Stimulated activated CD4-positive, alpha-beta T cell treated with anti-CD3 and anti-CD28 coated beads, Interleukin-1b, Interleukin-23, amount 100 ng/mL, for 4 hours (primary cell): ENCODE results near the gene DSCAML1.

ENCODE experiments used
- DNase-seq, 2 donors: peaks; one replicate each; pipeline ENCODE4 v3.0.0-alpha.2; 2020; ENCODE audit warnings: low read depth in 2 of 2

Gene DSCAML1

DNA sequence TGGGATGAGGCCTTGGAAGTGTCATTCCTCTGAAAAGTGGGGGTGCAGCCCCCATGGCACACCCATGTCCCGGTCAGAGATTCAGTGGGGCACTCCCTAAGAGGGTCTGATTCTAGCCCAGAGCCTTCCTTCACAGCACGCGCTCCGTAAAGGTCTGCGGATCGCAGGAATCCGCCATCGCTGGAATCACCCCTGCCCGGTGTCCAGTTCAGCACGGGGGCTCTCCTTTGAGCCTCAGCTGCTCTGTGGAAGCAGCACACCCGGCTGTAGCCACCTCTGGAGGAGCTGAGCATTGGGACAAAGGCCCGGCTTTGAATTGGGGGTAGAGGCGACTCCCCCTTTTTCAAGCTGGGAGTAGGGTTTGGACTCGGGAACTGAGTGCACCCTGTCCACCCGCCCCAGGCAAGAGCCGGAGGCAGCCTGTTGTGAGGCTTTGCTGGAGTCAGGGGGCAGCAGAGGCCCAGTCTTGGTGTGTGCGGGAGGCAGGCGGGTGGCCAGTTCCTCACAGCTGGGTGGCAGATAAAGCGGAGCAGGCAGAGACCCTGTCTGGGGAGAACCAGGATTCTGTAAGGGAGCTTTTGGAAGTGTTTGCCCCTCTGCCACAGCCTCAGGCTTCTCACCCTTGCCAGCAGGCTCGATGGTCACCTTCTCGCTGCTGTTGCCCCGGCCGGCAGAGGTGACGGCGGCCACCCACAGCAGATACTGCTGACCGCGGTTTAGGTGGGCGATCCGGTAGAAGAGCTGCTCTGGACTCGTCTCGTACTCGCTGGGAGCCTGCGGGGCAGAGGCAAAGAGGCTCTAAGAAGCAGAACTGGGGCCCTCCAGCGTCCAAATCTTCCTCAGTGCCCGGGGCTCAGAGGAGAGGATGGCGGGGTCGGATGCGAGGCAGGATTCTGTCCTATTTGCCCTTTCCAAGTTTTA lies 353.5 kb downstream of the DSCAML1 start:
- no peak for DNase-seq

DNA sequence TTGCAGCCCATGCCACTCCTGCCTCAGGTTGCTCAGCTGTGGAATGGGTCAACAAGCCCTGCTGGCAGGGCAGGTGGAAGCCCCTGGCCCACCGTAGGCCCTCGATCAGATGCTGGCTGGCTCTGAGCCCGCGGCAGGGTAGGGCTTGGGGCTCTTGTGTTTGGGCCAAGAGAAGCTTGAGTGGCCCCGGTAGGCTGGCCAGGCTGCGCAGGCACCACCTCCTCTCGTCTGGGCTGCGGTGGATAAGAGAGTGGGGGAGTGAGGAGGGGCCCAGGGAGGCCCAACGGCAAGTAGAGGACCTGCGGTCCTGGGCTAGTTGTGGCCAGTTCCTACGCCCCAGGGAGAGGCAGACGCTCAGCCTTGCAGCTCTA lies 354.2 kb downstream of the DSCAML1 start:
- DNase-seq, result no peak

DNA sequence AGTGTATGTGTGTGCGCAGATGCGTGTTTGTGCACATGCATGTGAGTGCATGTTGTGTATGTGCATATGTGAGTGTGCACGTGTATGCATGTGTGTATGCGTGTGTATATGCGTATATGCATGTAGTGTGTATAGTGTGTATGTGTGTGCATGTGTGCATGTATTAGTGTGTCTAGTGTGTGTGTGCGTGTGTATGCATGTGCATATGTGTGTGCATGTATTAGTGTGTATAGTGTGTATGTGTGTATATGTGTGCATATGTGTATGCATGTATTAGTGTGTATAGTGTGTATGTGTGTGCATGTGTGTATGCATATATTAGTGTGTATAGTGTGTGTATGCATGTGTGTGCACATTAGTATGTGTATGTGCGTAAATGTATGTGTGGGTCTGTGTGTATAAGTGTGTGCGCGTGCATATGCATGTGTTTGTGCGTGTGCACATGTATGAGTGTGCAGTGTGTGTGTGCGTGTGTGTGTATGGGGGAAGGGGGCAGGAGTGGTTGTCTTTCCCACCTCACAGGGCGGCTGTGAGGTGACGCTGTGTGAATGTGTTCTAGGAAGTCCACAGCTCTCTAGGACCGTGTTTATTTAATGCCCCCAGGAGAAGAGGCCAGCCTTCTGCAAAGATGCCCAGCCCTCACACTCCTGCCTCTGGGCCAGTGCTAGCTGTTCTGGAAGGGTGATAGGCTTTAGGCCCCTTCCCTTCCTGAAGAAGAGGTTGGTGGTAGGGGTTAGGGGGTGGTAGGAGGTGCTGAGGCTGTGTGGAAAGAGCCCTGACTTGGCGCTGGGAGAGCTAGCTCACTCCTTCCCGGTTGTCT lies 354.8 kb downstream of the DSCAML1 start:
- DNase-seq, result no peak

DNA sequence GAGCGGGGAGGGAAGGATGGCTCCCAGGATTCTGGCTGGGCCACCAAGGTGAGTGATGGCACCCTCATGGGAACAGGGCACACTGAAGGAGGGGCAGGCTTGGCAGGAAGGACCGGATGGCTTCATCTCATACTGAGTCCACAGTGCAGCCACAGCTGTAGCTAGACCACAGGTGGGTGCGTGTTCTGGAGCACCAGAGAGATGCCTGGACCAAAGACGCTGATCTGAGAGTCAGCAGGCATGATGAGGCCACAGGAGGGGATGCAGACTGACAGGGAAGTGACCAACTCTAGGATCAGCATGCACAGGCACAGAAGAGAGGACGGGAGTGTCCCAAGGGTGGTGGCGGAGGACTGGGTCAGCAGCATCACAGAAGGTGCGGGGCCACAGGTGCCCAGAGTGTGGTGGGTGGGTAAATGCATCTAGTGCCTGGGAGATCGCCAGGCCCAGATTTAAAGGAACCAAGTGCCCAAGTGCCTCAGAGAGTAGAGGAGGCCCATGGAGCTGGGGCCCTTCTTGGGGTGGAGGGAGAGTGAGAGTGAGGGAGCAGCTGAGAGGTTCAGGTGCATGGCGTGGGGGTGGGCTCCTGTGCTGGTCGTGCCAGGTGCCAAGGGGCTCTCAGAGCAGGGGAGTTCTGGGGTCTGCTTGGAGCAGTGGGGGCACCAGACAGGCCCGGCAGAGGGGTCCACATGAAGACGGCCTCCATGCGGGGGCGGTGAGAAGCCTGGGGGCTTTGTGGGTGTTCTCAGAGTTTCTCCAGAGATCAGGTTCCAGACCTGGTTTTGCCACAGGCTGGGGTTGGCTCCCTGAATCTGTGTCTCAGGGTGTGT lies 355.7 kb downstream of the DSCAML1 start:
- no peak for DNase-seq

DNA sequence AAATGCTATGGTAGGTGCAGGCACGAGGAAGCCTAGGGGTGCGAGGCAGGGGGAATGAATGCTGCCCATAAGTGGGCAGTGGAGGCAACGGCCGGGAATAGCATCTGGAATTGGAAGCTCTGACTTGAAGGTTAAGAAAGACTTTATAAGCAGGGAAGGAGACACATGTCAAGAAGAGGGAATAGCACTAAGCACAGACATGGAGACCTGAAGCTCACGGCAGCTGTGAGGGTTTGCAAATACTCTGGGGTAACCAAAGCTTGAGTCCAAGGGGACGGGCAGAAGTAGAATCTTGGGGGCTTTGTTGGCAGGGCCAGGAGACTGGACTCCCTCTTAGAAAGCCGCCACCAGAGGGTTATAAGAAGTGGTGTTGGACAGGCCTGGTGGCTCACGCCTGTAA lies 356.8 kb downstream of the DSCAML1 start:
- no peak for DNase-seq

DNA sequence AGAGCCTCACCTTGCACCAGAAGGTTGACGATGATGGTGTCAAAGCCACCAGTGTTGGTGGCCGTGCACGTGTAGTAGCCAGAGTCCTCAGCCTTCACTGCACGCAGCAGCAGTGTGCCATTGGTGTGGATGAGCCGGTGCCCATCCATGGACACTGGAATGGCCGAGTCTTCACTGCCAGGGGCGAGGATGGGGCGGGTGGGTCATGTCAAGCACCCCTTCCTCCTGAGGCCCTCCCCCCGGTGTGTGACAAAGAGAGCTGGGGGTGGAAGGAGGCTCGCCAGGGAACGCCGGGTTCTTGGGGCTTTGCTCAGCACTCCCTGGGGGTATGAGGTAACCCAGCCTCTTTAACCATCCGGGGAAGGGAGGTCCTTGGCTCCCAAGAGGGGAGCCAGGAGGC lies 357.8 kb downstream of the DSCAML1 start:
- no peak for DNase-seq

DNA sequence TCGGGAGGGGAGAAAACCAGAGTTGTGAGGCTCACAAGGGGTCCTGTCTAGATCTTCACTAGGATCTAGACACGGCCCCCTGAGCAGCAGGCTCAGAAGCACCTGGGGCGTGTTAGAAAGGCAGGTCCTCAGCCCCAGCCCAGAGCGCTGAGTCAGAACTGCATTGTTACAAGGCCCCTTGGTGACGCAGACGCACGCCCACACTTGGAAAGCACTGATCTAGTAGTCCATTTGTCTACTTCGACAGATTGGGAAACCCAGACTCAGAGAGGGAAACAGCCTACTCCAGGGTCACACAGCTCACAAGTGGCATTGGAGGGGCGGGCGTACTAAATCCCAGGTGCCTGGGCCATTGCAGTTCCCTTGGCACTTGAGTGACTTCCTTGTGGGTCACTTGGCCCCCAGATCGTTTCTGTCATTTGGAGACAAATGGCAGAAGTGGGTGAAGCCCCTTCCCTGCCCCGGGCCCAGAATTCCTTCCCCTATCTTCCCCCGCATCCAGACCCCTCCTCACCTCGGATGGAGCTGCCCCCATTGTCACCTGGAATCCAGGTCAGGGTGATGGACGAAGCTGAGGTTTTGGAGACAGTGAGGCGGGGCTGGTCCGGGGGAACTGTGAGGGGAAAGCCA lies 358.5 kb downstream of the DSCAML1 start:
- DNase-seq, result no peak

DNA sequence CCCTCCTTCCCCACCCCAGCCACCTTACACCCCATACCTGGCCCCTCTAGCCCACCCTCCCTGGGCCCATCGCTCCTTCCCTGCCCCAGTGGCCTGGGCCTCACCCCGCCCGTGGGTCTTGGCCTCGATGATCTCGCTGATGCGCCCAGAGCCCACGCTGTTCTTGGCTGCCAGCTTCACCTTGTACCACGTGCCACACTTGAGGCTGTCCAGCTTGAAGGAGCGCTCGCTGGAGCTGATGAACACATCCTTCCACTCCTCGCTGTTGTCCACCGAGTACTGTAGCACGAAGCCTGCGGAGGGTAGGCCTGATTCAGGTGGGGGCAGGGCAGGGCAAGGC lies 359.3 kb downstream of the DSCAML1 start:
- no peak for DNase-seq

DNA sequence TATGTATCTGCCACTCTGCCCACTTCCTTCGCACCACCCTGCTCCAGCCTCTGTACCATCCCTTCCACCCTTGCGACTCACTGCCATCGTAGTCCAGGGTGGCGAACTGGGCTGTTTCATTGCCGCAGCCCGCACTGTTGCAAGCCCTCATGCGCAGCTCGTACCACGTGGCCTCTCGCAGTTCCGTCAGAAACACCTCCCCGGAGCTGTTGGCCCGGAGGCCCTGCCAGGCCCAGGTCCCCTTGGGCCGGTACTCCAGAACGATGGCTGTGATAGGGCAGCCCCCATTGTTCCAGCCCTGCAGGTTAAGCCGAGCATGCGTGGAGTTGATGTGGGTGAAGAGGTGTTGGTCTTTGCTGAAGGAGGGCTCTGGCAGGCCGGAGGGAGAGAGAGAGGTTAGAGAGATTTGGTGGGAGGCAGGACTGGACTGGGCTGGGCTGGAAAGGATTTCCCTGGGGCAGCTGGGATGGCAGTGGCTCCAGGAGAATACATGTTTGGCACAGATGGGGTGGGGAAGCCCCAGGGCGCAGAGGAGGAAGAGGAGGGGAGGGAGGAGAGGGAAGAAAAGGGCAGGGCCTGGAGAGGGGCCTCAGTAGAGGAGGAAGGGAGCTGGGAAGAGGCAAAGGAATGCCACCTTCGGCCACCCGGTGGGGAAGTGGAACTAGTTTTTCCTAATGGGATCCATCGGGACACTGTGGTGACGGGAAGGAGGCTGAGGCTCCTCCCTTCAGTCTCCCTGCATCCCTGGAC lies 359.8 kb downstream of the DSCAML1 start:
- no peak for DNase-seq

DNA sequence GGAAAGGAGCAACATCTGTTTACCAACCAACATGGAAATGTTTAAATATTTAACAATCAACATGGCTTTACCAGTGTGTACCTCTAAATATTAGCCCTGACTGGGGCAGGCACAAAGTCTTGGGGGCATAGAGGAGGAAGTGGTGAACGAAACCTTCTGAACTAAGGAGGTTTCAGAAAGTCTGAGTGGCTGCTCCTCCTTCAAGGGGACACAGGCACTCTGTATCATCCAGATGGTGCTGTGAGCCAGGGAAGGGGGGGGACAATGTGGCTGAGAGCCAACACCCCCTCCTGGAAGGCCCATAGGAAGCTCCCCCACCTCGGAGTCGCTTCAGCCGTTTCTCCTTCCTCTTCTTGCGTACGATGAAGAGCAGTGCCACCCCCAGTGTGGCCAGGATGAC lies 361.7 kb downstream of the DSCAML1 start:
- no peak for DNase-seq

DNA sequence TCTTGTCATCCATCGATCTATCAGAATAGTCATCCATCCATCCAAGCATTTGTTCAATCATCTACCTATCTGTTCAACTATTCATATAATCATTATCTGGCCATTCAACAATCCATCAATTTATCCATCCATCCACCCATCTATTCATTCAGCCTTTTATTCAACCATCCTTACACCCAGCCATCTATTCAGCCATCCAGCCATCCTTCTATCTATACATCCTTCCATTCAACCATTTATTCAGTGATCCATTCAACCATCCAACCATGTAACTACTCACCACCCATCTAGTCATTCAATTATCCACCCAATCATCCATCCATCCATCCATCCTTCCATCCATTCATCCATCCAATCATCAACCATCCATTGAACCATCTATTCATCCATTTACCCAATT lies 362.5 kb downstream of the DSCAML1 start:
- DNase-seq, result no peak

DNA sequence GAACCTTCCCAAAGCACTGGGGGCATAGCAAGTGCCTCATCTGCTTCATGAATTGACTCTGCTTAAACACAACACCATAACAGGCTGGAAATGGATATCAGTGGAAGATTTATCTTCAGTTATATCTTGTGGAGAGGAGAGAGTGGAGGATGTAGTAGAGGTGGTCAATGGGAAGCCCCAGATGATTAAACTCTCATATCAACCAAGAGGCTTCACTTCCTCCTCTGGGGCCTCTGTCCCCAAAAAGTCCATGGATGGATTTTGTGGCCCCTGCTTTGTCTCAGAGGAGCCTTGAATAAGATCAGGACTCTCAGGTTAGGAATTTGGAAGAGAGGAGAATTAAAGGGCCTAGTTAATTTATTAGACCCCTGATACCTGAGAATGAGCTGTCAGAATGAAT lies 363.3 kb downstream of the DSCAML1 start:
- DNase-seq, result no peak

DNA sequence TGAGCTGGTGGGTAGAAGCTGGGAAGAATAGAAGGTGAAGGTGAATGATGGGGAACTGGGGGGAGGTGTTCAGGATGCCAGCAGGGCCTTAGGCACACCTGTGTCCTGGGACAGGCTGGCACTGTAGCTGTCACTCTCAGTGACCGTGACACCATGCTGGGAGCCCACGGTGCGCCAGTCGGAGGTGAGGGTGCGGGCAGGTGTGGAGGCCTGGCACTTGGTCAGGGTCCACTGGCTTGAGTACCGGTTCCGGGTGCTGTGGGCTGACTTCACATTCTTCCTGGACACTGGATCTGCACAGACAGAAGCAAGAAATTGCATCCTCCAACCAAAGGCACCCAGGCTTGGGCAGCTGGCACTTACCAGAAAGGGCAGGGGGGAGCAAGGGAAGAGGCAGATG lies 365.6 kb downstream of the DSCAML1 start:
- DNase-seq, result no peak

DNA sequence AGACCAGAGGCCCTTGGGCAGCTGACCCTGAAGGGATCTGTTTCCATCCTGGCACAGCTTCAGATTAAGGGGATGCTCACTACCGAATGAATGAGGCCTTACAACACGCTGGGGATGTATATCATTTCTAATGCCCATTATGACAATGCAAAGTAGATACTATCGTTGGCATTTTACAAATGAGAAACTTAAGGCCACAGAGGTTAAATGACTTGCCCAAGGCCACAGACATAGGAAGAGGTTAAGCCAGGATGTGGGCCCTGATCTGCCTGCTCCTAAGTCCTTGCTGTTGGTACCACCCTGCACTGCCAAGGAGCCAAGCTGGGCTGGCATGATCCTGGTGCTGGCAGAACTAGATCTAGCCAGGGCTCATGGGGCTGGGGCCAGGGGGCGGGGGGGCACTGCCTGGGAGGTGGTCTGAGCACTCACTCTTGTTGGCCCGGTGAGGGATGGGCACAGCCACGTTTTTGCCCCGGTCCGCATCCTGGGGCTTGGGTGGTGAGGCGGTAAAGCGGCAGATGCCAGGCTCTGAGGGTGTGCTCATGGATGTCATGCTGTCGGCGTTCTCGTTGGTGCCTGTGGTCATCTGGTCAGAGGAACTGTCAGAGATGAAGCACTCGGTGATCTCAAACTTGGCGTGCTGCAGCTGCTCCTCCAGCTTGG lies 366.6 kb downstream of the DSCAML1 start:
- DNase-seq, result no peak

DNA sequence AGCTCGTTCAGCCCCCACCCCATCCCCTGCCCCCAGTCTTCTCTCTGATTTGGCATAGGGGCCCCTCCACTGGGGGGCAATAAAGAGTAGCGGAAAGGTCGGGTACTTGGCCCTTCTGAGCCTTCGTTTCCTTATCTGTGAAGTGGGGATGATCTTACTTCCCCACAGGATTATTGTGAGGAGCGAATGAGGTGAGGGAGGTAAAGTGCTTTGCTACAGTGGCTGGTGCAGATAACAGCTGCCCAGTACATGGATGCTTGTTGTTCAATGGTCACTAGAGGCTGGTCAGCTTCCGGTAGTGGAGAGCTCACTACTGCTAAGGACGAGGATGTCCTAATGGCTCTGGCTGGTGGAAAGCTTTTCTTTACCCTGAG lies 368.2 kb downstream of the DSCAML1 start:
- DNase-seq, result no peak

DNA sequence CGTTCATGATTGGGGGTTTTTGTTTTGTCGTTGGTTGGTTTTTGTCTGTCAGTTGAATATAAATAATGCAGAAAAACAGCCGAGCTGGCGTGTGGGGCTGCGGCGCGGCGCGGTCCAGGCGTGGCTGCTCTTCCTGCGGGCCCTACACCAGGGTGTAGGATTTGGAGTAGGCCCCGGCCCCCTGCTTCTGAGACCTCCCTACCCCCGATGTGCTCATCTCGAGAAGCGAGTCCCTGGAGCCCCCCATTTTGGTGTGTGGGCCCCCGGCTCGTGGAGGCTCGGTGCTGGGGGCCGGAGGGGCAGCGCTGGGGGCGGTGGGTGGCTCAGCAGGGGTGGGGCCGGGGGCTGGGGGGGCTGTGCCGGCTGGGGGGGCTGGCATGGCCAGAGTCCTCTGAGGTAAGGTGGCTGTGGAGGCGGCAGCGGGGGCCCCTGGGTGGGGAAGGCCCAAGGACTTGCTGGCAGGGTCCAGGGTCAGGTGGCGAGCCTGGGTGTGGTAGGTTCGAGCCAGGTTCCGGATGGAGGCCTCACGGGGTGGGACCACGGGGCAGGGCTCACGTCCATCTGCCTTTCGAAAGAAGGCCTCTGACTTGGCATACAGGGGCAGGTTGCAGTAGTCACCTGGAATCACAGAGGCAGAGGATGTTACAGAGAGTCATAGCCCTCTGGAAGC lies 368.7 kb downstream of the DSCAML1 start:
- DNase-seq, result no peak

DNA sequence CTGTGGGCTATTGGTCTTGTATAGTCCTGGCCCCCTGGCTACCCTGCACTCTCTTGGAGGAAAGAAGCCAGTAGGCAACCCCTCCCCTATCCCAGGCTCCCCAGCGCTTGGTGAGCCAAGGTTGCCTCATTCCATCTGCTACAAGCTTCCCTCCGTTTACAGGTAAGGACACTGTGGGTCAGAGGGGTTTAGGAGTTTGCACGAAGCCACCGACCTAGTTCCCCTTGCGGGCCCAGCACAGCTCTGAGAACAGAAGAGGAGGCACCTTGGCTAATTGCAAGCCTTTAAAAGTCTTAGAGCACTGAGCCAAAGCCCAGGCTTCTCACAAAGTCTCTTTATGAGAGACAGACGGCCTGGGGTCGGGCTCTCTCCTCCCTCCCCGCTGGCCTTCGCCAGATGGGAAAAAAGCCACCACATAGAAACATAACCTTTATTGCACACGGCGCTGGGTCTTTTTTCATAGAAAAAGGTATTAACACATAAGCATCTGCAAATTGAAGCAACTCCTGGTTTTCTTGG lies 369.6 kb downstream of the DSCAML1 start:
- no peak for DNase-seq

DNA sequence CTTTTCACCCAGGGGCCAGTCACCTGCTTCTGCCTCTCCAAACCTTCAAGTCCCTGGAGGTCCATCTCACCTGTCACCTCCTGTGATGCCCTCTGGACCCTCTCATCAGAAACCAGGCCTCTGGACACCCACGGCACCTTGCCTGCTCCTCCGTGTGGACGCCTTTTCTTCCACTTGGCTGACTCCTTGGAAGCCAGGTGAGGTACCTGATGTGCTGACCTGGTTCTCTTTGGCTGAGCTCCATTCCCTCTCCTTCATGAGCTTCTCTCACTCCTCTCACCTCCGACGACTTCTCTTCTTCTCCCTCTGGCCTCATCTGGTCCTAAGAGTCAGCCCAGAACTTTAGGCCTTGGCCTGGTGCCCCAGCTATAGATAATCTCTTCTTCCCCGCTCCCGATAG lies 370.1 kb downstream of the DSCAML1 start:
- DNase-seq, result no peak

DNA sequence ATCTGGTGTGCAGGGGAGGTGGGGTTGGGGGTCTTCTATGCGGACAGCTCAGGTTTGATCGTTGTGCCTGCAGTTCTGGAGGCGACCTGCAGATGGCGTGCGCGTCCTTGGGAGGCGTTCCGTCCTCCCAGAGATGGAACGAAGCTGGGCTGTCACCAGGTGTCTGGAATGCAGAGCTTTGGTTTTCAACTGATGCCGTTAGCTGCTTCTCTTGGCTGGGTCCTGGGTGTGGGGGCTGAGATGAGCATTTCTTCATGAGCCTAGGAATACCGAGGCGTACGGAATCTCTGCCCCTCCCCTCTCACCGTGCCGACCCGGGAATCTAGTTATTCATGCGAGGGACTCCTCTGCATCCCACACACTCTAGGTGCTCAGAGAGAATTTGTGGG lies 370.7 kb downstream of the DSCAML1 start:
- peak; percentile 66 to 69 for DNase-seq
